Neural progenitor cell (in vitro differentiated cells): Measurements from ENCODE around the gene ATP13A1.

Experiments used
- EZH2phosphoT487 ChIP-seq: fragments of 200-600 bp; sonication (generic); IDR thresholded peaks from 2 replicates; pipeline ENCODE4 v1.6.1; 2017; ENCODE audit warnings: antibody characterized with exemption
- TF ChIP-seq, protein P1 (sequence below): fragments of 200-600 bp; sonication (generic); IDR thresholded peaks from 2 replicates; pipeline ENCODE4 v1.5.1; 2017; ENCODE audit warnings: antibody characterized with exemption, mild to moderate bottlenecking

DNA sequence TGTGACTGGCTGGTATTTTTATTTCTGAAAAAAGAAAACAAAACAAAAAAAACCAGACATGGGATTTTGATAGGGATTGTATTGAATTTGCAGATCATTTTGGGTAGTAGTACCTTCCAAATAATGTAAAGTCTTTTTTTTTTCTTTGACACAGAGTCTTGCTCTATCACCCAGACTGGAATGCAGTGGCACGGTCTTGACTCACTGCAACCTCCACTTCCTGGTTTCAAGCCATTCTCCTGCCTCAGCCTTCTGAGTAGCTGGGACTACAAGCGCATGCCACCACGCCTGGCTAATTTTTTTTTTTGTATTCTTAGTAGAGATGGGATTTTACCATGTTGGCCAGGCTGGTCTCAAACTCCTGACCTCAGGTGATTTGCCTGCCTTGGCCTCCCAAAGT is 9.3 kb upstream of the ATP13A1 start:
- TF ChIP-seq, protein P1, sequence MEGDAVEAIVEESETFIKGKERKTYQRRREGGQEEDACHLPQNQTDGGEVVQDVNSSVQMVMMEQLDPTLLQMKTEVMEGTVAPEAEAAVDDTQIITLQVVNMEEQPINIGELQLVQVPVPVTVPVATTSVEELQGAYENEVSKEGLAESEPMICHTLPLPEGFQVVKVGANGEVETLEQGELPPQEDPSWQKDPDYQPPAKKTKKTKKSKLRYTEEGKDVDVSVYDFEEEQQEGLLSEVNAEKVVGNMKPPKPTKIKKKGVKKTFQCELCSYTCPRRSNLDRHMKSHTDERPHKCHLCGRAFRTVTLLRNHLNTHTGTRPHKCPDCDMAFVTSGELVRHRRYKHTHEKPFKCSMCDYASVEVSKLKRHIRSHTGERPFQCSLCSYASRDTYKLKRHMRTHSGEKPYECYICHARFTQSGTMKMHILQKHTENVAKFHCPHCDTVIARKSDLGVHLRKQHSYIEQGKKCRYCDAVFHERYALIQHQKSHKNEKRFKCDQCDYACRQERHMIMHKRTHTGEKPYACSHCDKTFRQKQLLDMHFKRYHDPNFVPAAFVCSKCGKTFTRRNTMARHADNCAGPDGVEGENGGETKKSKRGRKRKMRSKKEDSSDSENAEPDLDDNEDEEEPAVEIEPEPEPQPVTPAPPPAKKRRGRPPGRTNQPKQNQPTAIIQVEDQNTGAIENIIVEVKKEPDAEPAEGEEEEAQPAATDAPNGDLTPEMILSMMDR: no peak
- no peak for TF ChIP-seq EZH2phosphoT487
